HepG2 (cell line): ENCODE measurements around the gene MAGEA1.
"Not testable (repeated sequence)": the region's sequence is repeated elsewhere in the genome, so short reads cannot be mapped to it uniquely, and the experiment has no call there.

Source experiments
- CTCF ChIP-seq: sonication (generic); formaldehyde crosslinking; IDR thresholded peaks from 2 replicates; pipeline ENCODE4 v1.5.0; 2020; ENCODE audit warnings: mild to moderate bottlenecking, missing genetic modification reagents, moderate library complexity
- POLR2AphosphoS5 ChIP-seq: IDR thresholded peaks from 2 replicates; pipeline ENCODE4 v1.6.1; 2012; ENCODE audit warnings: low read depth, low read length

GRCh38 chrX:153168423-153168822 is 10.7 kb upstream of the MAGEA1 start:
- TF ChIP-seq POLR2AphosphoS5, CTCF: not testable (repeated sequence)
